Ovary (tissue), 9 donors: ENCODE results near the gene ANKRD60. TPM values are rescaled to one million over a fixed set of nuclear protein-coding genes. Genes with fewer than 3 reads are reported as not detected.

Experiments used
- DNase-seq, 5 donors: peaks; one replicate each; pipeline ENCODE4 v3.0.0-alpha.2; 2019 to 2020
- H3K27ac ChIP-seq, 2 donors: fragments of 200-600 bp; one replicate each; pipeline versions ENCODE4 v1.5.1 to v1.8.0; 2019 to 2022
- H3K27me3 ChIP-seq: fragments of 200-600 bp; one replicate; pipeline ENCODE4 v1.8.0; 2022
- H3K36me3 ChIP-seq: fragments of 200-600 bp; sonication (generic); one replicate; pipeline ENCODE4 v1.5.1; 2019
- H3K4me1 ChIP-seq: one replicate; pipeline ENCODE4 v1.8.1; 2013; ENCODE audit warnings: mild to moderate bottlenecking, moderate library complexity; ENCODE audit not compliant: insufficient read depth
- H3K4me3 ChIP-seq: fragments of 200-600 bp; sonication (generic); one replicate; pipeline ENCODE4 v1.5.1; 2017
- H3K9me3 ChIP-seq, 2 donors: fragments of 200-600 bp in 1 of 2; sonication (generic) in 1 of 2; one replicate each; pipeline versions ENCODE4 v1.5.1 to v1.8.1; 2013 to 2019; ENCODE audit warnings: mild to moderate bottlenecking in 1 of 2, moderate library complexity in 1 of 2
- CTCF ChIP-seq, 3 donors: fragments of 450-650 bp in 2 of 3; fragments of 200-600 bp in 1 of 3; IDR thresholded peaks; one replicate each; pipeline versions ENCODE4 v1.5.1 to v1.8.0; 2016 to 2022; ENCODE audit warnings: antibody characterized with exemption in 3 of 3, mild to moderate bottlenecking in 1 of 3
- EP300 ChIP-seq: sonication (generic); formaldehyde crosslinking; IDR thresholded peaks from one replicate; pipeline ENCODE4 v1.6.1; 2017; ENCODE audit warnings: antibody characterized with exemption
- POLR2A ChIP-seq: fragments of 450-650 bp; IDR thresholded peaks from one replicate; pipeline ENCODE4 v1.6.1; 2017; ENCODE audit warnings: antibody characterized with exemption, mild to moderate bottlenecking, moderate library complexity
- WGBS, 3 donors: extraction: QIAGEN DNeasy Blood & Tissue Kit in 1 of 3; methylation state at CpG; one replicate each; pipeline versions ENCODE4 v1.1.5 to v1.1.7; 2013 to 2017; 5-methylcytosine and 5-hydroxymethylcytosine counted together
- intact Hi-C, 4 donors: fragments of 100-400 bp; cut with DNase I; formaldehyde crosslinking; loops; one replicate each; pipeline versions ENCODE4 v1.11.0 to v1.15.1; 2022 to 2023
- polyA plus RNA-seq, 2 donors: library from polyadenylated mRNA; stranded (reverse); fragments of 200-250 nt in 1 of 2; fragments of 350-450 nt in 1 of 2; fragmentation: Illumina TruSeq in 1 of 2; extraction: RNeasy Lipid Tissue Mini Kit (QIAGEN cat#74804) in 1 of 2; gene quantifications; one replicate each; pipeline ENCODE4 v1.2.3, GENCODE V29; 2013 to 2014
- total RNA-seq, 7 donors: library from RNA; depleted of rRNA in 2 of 7; stranded (reverse); fragments of >200 nt in 2 of 7; fragmentation: NEBNext Ultra II Directional in 3 of 7; extraction: Animal tissue kit (Norgen Biotek cat#: 25700) in 3 of 7; gene quantifications; one replicate each; pipeline versions ENCODE4 v1.1.0 to v1.2.4, GENCODE V29; 2016 to 2023
- donor health status: DM: no; HTN: no; CAD: no; lungs with moderate emphysema.
- donor health status: DM: no; HTN: no; CAD: no.
- donor health status: Bipolar disorder and iron deficiency.
- donor health status: DM: yes; HTN: yes; CAD: no.
- donor health status: DM: no; HTN: no; CAD: no.
- donor health status: DM: yes; HTN: yes; CAD: no.

Gene ANKRD60
- total and polyA plus RNA-seq, 9 donors = not detected

- Histone ChIP-seq H3K4me1 (no peaks in the 10 kb centered on the region), H3K36me3 (no peaks in the 10 kb centered on the region), H3K4me3 (no peak overlapping the region), H3K27me3 (no peaks in the 10 kb centered on the region), H3K27ac (no peak overlapping the region), H3K9me3 (no peaks in the 10 kb centered on the region)
- WGBS, 3 donors = 45 to 63% (median 58%) methylated on average over 5 of the region's 5 CpGs
- DNase-seq = no peak
- intact Hi-C loops = loop anchor here in 1 of 4 donors (5.0 kb wide), 1 partner anchor 1140 kb away; no protein-coding TSS in a partner anchor
- TF ChIP-seq EP300 (no peak), CTCF (IDR thresholded peaks at IDR 0.05) (no peak), POLR2A (no peak)
Measured at GRCh38 chr20:58192567-58192966, 35.9 kb downstream of the ANKRD60 start.

- intact Hi-C loops = loop anchor here in 1 of 4 donors (5.0 kb wide), 1 partner anchor 1140 kb away; no protein-coding TSS in a partner anchor
- no peaks in the 10 kb centered on the region for H3K36me3 ChIP-seq
- H3K4me1 ChIP-seq = no peaks in the 10 kb centered on the region
- 73 to 80% (median 77%) methylated on average over 10 of the region's 10 CpGs for WGBS, 3 donors
- H3K27ac ChIP-seq = no peak overlapping the region
- H3K4me3 ChIP-seq = no peak overlapping the region
- TF ChIP-seq EP300 (no peak), POLR2A (no peak), CTCF (IDR thresholded peaks at IDR 0.05) (no peak)
- no peaks in the 10 kb centered on the region for H3K9me3 ChIP-seq
- DNase-seq = no peak
- no peaks in the 10 kb centered on the region for H3K27me3 ChIP-seq
Measured at GRCh38 chr20:58192065-58192464, 36.4 kb downstream of the ANKRD60 start.

GRCh38 chr20:58188527-58188926, 39.9 kb downstream of the ANKRD60 start:
- intact Hi-C loops = no loop called here
- no peaks in the 10 kb centered on the region for H3K27me3 ChIP-seq
- H3K36me3 ChIP-seq = no peaks in the 10 kb centered on the region
- H3K9me3 ChIP-seq = no peaks in the 10 kb centered on the region
- no peak overlapping the region for H3K4me3 ChIP-seq
- H3K4me1 ChIP-seq = no peaks in the 10 kb centered on the region
- no peak overlapping the region for H3K27ac ChIP-seq
- TF ChIP-seq EP300 (no peak), CTCF (IDR thresholded peaks at IDR 0.05) (no peak), POLR2A (no peak)
- WGBS, 3 donors = 48 to 56% (median 53%) methylated on average over 2 of the region's 2 CpGs
- no peak for DNase-seq

GRCh38 chr20:58184984-58185383, 43.5 kb downstream of the ANKRD60 start:
- Histone ChIP-seq H3K27ac (no peak overlapping the region), H3K9me3 (no peaks in the 10 kb centered on the region), H3K27me3 (no peaks in the 10 kb centered on the region), H3K36me3 (no peaks in the 10 kb centered on the region), H3K4me1 (no peaks in the 10 kb centered on the region), H3K4me3 (no peak overlapping the region)
- 86 to 97% (median 91%) methylated on average over 4 of the region's 4 CpGs for WGBS, 3 donors
- DNase-seq = no peak
- TF ChIP-seq CTCF (IDR thresholded peaks at IDR 0.05) (no peak), EP300 (no peak), POLR2A (no peak)
- intact Hi-C loops = loop anchor here in 1 of 4 donors (5.0 kb wide), 1 partner anchor 533 kb away; no protein-coding TSS in a partner anchor
